GM06990 (cell line): ENCODE measurements around the gene UQCC2.
A peak's percentile ranks its signal among the peaks of the same experiment; 100 is the strongest.

Experiments used
- DNase-seq: peaks from one replicate; pipeline ENCODE4 v3.0.0-alpha.2; 2011; ENCODE audit not compliant: insufficient read length; ENCODE audit errors: extremely low read depth
- H3K27me3 ChIP-seq: replicated peaks from 2 replicates; pipeline ENCODE4 v1.6.0; 2011; ENCODE audit warnings: low read length; ENCODE audit not compliant: control insufficient read depth, insufficient read depth
- H3K36me3 ChIP-seq: 2 replicates; pipeline ENCODE4 v1.5.1; 2011; ENCODE audit warnings: low read length; ENCODE audit not compliant: control insufficient read depth, insufficient read depth
- H3K4me3 ChIP-seq: replicated peaks from 2 replicates; pipeline ENCODE4 v1.5.1; 2011; ENCODE audit warnings: low read depth, mild to moderate bottlenecking, control low read depth, low read length
- CTCF ChIP-seq: IDR thresholded peaks from 2 replicates; pipeline ENCODE4 v1.5.1; 2011; ENCODE audit warnings: low read length, control low read depth, mild to moderate bottlenecking, inconsistent platforms; ENCODE audit not compliant: insufficient read depth, poor library complexity, severe bottlenecking

The UQCC2 gene

GRCh38 chr6:33711140-33712129 is at the start of gene UQCC2:
UQCC2 (minus strand) TSS chr6:33711700; CDS start chr6:33711686, 14 bp downstream.
- H3K27me3 ChIP-seq = no peaks in the 10 kb centered on the region
- TF ChIP-seq CTCF = peak; percentile 75

GRCh38 chr6:33759887-33760629 is 48.6 kb upstream of the UQCC2 start:
- Histone ChIP-seq H3K4me3 (no peak overlapping the region), H3K27me3 (peaks cover 2% of the 10 kb centered on the region), H3K36me3 (no peaks in the 10 kb centered on the region)
- TF ChIP-seq CTCF = no peak
- DNase-seq = no peak

More at GRCh38 chr6:33711140-33712129, at the start of gene UQCC2:
- H3K36me3 ChIP-seq = no peaks in the 10 kb centered on the region
- peak; percentile 96 for DNase-seq
- H3K4me3 ChIP-seq = peak within 1 kb of the TSS; percentile 81

GRCh38 chr6:33758815-33759216 is 47.3 kb upstream of the UQCC2 start:
- no peak for TF ChIP-seq CTCF

GRCh38 chr6:33757906-33758305 is 46.4 kb upstream of the UQCC2 start:
- no peak for DNase-seq
- no peak for TF ChIP-seq CTCF
- Histone ChIP-seq H3K4me3 (no peak overlapping the region), H3K27me3 (peaks cover 2% of the 10 kb centered on the region), H3K36me3 (no peaks in the 10 kb centered on the region)

More at GRCh38 chr6:33758815-33759216, 47.3 kb upstream of the UQCC2 start:
- Histone ChIP-seq H3K36me3 (no peaks in the 10 kb centered on the region), H3K4me3 (no peak overlapping the region), H3K27me3 (peaks cover 2% of the 10 kb centered on the region)
- DNase-seq = no peak

- no peaks in the 10 kb centered on the region for H3K36me3 ChIP-seq
- no peak for DNase-seq
- peaks cover 2% of the 10 kb centered on the region for H3K27me3 ChIP-seq
- TF ChIP-seq CTCF = no peak
- no peak overlapping the region for H3K4me3 ChIP-seq
These were observed 45.6 kb upstream of the UQCC2 start for GRCh38 chr6:33757113-33757512.
